Colonic mucosa (tissue), 4 donors: ENCODE results near the gene PRSS53. TPM values are rescaled to one million over a fixed set of nuclear protein-coding genes. Genes with fewer than 3 reads are reported as not detected.
A peak's percentile ranks its signal among the peaks of the same experiment; 100 is the strongest.
"Not testable (repeated sequence)": the region's sequence is repeated elsewhere in the genome, so short reads cannot be mapped to it uniquely, and the experiment has no call there.

Experiments
- DNase-seq: peaks from one replicate; pipeline ENCODE4 v3.0.0-alpha.2; 2020
- H3K27ac ChIP-seq: fragments of 200-600 bp; one replicate; pipeline ENCODE4 v1.8.0; 2021
- H3K27me3 ChIP-seq: fragments of 200-600 bp; one replicate; pipeline ENCODE4 v1.8.0; 2021
- H3K36me3 ChIP-seq: fragments of 200-600 bp; one replicate; pipeline ENCODE4 v1.8.0; 2021
- H3K4me1 ChIP-seq: fragments of 200-600 bp; one replicate; pipeline ENCODE4 v1.8.0; 2021; ENCODE audit warnings: mild to moderate bottlenecking
- H3K4me3 ChIP-seq: fragments of 200-600 bp; one replicate; pipeline ENCODE4 v1.8.0; 2021
- H3K9ac ChIP-seq, 2 donors: one replicate each; pipeline ENCODE4 v1.7.0; 2013; ENCODE audit warnings: control low read depth in 2 of 2, low read depth in 2 of 2, low read length in 2 of 2
- H3K9me3 ChIP-seq: fragments of 200-600 bp; one replicate; pipeline ENCODE4 v1.8.0; 2021
- CTCF ChIP-seq: fragments of 200-600 bp; IDR thresholded peaks from one replicate; pipeline ENCODE4 v1.8.0; 2022; ENCODE audit warnings: antibody characterized with exemption, mild to moderate bottlenecking
- intact Hi-C: fragments of 100-400 bp; cut with DNase I; formaldehyde crosslinking; loops from one replicate; pipeline ENCODE4 v1.14.1; 2022
- total RNA-seq, 2 donors: library from RNA; stranded (reverse); fragmentation: NEBNext Ultra II Directional in 1 of 2; extraction: Animal tissue kit (Norgen Biotek cat#: 25700) in 1 of 2; gene quantifications; one replicate each; pipeline ENCODE4 v1.2.1, GENCODE V29; 2021
- donor health status: healthy.
- donor health status: DM: no; HTN: no; CAD: no.
- donor health status: DM: no; HTN: no; CAD: no.

Gene PRSS53
- 1 to 10 TPM in 1 of 2 donors, under 1 TPM in 1; 0.77 to 2.6 TPM for total RNA-seq

GRCh38 chr16:31088459-31089183, at the start of gene PRSS53:
TSS of gene PRSS53 (minus strand) at chr16:31088943. CDS start at chr16:31088809, 134 bp downstream.
- H3K9ac ChIP-seq = no peak within 1 kb of the TSS
- H3K36me3 ChIP-seq = no peaks in the 10 kb centered on the region
- no peaks in the 10 kb centered on the region for H3K9me3 ChIP-seq
- H3K27me3 ChIP-seq = no peaks in the 10 kb centered on the region
- H3K27ac ChIP-seq = no peak within 1 kb of the TSS
- intact Hi-C loops = no loop called here
- no peak within 1 kb of the TSS for H3K4me3 ChIP-seq
- TF ChIP-seq CTCF = no peak
- peaks cover 6% of the 10 kb centered on the region for H3K4me1 ChIP-seq
- DNase-seq = no peak

GRCh38 chr16:31136822-31137499, 48.2 kb upstream of the PRSS53 start:
- H3K9ac ChIP-seq, H3K9me3 ChIP-seq, H3K27me3 ChIP-seq, H3K27ac ChIP-seq, intact Hi-C loops, DNase-seq, H3K4me3 ChIP-seq, H3K36me3 ChIP-seq: not testable (repeated sequence)
- peaks cover 32% of the 10 kb centered on the region for H3K4me1 ChIP-seq

GRCh38 chr16:31136287-31136662, 47.5 kb upstream of the PRSS53 start:
- Histone ChIP-seq H3K4me1 (peaks cover 26% of the 10 kb centered on the region), H3K9ac (peak overlapping the region in 1 of 2 donors; percentile 100)
- TF ChIP-seq CTCF = no peak

GRCh38 chr16:31135535-31136286, 47.0 kb upstream of the PRSS53 start, which contains the start of gene PRSS8:
TSS of gene PRSS8 (minus strand) at chr16:31135727. CDS start at chr16:31135498, 229 bp downstream.
- Histone ChIP-seq H3K4me1 (peaks cover 20% of the 10 kb centered on the region), H3K9me3 (no peaks in the 10 kb centered on the region), H3K9ac (peak within 1 kb of the TSS; percentile 79 to 100), H3K27me3 (no peaks in the 10 kb centered on the region), H3K36me3 (no peaks in the 10 kb centered on the region), H3K27ac (peak within 1 kb of the TSS; percentile 98), H3K4me3 (peak within 1 kb of the TSS; percentile 63)
- DNase-seq = peak; percentile 97
- TF ChIP-seq CTCF = no peak
- intact Hi-C loops = no loop called here

More at GRCh38 chr16:31136287-31136662, 47.5 kb upstream of the PRSS53 start:
- intact Hi-C loops = no loop called here
- no peak overlapping the region for H3K27ac ChIP-seq
- no peak overlapping the region for H3K4me3 ChIP-seq
- no peaks in the 10 kb centered on the region for H3K36me3 ChIP-seq
- no peaks in the 10 kb centered on the region for H3K9me3 ChIP-seq
- no peaks in the 10 kb centered on the region for H3K27me3 ChIP-seq
- no peak for DNase-seq

- H3K27ac ChIP-seq = peak overlapping the region; percentile 98
- peak overlapping the region; percentile 79 to 100 for H3K9ac ChIP-seq
- no peaks in the 10 kb centered on the region for H3K36me3 ChIP-seq
- intact Hi-C loops = no loop called here
- DNase-seq = peak; percentile 80
- H3K4me3 ChIP-seq = peak overlapping the region; percentile 63
- TF ChIP-seq CTCF = peak; percentile 10
- peaks cover 20% of the 10 kb centered on the region for H3K4me1 ChIP-seq
- no peaks in the 10 kb centered on the region for H3K27me3 ChIP-seq
- H3K9me3 ChIP-seq = no peaks in the 10 kb centered on the region
Measured at GRCh38 chr16:31134625-31135534, 46.1 kb upstream of the PRSS53 start.
